ENCODE data around the gene NKPD1.

The NKPD1 gene

GRCh38 chr19:45153339-45154063, 7.3 kb downstream of the NKPD1 start:
- peak; percentile 79 for DNase-seq

DNA sequence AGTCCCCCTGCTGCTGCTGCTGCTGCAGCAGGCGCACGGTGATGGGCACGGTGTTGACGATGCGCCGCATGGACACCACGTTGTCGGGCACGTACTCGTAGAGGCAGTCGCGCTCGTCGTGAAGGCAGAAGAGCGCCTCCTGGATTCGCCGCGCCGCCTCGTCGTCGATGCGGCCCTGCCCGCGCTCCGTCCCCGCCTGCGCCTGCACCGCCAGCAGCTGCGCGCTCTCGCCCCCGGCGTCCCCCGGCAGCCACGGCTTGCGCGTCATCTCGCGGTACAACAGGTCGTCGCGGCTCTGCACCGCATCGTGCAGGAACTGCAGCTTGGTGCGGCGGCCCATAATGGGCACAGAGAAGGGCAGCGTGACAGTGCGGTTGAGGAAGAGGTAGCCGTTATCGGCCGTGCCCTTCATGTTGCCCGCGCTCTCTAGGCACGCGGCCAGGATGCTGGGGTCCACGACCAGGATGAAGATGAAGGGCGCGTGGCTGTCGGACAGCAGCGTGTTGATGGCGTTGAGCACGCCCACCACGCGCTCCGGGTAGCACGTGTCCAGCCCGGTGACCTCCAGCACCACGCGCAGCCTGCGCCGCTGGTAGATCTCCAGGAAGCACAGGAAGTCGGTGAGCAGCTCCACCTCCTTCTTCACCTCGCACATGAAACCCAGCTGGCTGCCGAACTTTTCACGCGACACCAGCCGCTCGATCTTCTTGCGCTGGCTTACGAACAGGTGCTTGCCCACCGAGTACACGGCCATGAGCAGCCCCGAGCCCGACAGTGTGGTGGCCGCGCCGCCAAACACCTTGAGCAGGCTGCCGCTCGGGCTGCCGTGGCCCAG, 8.1 kb downstream of the NKPD1 start:
- peak; percentile 59 for DNase-seq

DNA sequence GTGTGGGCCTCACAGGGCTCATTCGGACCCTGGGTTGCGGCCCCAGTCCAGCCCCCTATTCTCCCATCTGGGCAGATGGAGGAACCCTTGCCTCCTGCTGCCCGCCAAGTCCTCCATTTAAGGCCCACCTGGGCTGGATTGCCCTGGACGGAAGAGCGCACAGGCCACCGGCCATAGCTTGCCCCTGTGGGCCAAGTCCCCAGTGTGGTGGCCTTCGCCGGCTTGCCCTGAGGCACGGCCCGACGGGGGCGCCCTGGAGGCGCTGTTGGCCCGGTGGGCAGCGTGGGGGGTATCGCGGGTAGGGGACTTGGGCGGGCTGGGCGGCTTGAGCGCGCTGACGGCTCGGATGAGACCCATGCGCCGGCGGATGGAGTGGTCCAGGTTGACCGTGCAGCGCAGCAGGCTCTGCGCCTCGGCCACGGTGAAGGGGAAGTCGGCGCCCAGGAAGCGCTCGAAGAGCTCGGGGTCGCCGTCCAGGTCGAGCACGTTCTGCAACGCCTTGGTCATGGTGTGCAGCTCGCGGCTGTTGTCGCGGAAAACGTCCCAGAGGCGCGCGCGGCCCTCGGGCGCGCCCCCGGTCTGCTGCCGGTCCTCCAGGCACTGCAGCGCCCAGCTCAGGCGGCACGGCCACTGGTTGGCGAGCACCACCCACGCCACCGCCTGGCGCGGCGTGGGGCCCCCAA, 8.8 kb downstream of the NKPD1 start:
- DNase-seq, result no peak

DNA sequence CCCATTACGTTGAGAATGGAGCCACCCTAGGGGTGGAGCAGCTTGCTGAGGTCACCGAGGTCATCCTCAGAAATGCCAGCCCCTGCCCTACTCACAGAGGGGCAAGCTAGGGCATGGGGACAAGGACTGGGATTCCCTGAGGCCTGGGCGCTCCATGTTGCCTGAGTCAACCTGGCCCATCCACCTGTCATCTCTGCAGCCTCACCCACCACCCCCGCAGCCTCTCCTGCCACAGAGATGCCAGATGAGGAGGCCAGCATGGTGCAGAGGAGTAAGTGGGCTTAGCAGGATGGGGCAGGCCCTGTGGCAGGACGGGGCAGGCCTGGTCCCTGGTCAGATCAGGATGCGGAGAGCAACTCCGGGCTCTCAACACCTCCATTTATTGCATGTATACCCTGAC, 9.5 kb downstream of the NKPD1 start:
- no peak for DNase-seq

- DNase-seq, result no peak
These were observed 10.0 kb downstream of the NKPD1 start for GRCh38 chr19:45150751-45151281.

DNA sequence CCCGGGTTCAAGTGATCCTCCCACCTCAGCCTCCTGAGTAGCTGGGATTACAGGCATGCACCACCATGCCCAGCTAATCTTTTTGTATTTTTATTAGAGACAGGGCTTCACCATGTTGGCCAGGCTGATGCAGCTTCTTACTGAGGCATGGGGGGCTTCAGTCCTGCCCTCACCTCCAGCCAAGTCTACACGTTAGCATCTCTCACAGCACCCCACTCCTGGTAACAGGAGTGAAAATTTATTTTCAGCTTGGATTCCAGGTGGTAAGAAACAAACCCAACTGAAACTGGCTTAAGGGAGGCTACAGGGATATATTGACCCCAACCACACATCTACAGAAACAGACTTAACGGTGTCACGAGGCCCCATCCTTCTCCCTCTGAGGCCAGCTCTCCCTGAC, 10.6 kb downstream of the NKPD1 start:
- DNase-seq, result no peak

GRCh38 chr19:45149129-45149528, 11.7 kb downstream of the NKPD1 start:
- DNase-seq, result no peak

DNA sequence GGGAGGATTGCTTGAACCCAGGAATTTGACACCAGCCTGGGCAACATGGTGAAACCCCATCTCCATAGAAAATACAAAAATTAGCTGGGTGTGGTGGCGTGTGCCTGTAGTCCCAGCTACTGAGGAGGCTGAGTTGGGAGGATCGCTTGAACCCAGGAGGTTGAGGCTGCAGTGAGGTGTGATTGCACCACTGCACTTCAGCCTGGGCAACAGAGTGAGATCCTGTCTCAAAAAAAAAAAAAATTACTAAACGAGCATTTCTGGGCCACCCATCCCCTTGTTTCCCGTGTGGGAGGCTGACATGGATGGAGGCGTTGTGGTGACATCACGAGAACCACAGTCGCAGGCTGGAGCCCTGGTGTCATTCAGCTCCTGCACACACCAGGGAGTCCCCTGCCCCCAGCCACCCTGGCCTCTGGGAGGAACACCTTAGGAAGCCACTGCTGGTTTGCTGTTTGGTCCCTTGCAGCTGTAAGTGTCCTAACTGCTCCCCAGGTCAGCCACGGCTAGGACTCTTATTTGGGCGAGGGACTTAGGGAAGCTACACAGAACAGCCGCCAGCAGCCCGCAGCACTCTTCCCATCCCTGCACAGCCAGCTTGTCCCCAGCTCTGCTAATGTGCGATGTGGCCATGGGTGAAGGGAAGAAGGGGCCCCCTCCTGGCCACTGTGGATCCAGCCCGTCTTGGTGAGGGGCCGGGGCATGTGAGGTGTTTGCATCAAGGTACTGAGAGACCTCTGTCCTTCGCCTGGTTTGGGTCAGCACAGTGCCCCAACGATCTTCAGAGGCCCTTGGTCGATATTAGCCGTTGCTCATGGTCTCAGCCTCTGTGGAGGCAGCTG, 12.7 kb downstream of the NKPD1 start:
- DNase-seq, result no peak

DNA sequence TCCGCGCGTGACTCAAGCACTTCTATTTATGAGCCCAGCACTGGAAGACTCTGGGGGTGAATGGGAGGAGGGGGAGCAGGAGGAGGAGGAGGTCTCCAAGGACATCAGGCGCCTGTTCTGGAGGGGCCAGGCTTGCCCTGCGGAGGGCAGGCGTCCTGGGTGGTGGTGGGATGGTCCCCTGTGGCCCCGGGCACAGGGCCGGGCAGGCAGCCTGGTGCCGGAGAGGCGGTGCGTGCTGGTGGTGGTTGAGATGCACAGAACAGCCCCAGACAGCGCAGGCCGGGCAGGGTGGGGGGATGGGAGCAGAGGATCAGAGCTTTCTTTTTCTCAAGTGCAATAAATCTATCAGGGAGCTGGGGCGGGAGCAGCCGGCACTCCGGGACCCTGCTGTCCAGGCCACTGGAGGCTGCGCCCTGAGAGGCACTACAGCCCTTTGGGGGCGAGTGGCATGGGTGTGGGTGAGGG, 14.0 kb downstream of the NKPD1 start:
- DNase-seq, result no peak

DNA sequence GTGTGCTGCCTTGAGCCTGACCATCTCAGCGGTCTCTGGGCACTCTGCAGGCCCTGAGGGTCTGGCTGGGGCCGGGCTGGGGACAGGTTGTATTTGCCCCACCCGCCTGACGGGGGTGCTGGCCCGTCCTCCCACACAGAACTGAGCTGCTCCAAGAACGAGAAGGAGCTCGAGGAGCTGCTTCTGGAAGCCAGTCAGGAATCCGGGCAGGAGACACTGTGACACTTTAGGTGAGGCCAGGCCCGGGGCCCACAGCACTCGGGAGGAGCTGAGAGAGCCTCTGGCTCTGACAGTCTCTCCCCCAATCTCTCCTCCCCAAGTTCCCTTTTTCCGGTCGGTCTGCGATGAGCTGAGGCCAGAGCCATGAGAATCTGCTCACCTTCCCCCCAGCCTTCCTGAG, 14.5 kb downstream of the NKPD1 start:
- no peak for DNase-seq

- no peak for DNase-seq
These were observed 15.3 kb downstream of the NKPD1 start for GRCh38 chr19:45145270-45146189.

- DNase-seq, result no peak
These were observed 16.1 kb downstream of the NKPD1 start for GRCh38 chr19:45144431-45145269.

GRCh38 chr19:45142726-45143110, 18.1 kb downstream of the NKPD1 start:
- no peak for DNase-seq

GRCh38 chr19:45142016-45142725, 18.6 kb downstream of the NKPD1 start:
- DNase-seq, result no peak

- no peak for DNase-seq
These were observed 19.4 kb downstream of the NKPD1 start for GRCh38 chr19:45141203-45141900.

DNA sequence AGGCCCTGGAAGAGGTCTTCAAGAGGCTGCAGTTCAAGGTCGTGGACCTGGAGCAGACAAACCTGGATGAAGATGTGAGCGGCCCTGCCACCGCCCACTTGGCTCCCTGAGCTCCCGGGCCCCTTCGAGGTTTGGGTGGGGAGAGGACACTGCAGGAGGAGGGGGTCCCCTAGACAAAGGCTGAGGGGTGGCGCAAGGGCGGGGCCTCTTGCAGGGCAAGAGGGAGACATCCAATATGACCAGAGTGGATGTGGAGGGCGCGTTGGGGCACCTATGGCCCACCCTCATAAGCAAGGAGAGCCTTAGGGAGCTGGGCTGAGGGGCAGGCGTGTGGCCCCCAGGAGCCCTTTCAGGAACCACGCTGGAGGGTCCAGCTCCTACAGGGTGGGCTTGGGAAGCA, 20.2 kb downstream of the NKPD1 start:
- DNase-seq, result no peak

DNA sequence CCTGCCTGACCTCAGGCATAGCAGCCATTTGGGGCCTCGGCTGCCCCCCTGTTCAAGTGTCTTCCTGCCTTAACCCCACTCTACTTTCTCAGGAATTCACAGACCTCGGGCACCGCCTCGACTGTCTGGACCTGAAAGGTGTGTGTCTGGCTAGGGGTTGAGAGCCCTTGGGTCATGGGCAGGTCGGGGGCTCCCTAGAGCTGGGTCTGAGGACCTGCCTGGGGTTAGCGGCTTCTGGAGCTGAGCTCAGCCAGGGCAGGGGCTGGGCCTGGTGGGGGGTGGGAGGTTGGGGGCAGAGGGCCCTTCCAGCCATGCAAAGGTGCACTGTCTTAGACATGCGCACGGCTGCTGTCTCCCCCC, 20.7 kb downstream of the NKPD1 start:
- DNase-seq, result no peak

DNA sequence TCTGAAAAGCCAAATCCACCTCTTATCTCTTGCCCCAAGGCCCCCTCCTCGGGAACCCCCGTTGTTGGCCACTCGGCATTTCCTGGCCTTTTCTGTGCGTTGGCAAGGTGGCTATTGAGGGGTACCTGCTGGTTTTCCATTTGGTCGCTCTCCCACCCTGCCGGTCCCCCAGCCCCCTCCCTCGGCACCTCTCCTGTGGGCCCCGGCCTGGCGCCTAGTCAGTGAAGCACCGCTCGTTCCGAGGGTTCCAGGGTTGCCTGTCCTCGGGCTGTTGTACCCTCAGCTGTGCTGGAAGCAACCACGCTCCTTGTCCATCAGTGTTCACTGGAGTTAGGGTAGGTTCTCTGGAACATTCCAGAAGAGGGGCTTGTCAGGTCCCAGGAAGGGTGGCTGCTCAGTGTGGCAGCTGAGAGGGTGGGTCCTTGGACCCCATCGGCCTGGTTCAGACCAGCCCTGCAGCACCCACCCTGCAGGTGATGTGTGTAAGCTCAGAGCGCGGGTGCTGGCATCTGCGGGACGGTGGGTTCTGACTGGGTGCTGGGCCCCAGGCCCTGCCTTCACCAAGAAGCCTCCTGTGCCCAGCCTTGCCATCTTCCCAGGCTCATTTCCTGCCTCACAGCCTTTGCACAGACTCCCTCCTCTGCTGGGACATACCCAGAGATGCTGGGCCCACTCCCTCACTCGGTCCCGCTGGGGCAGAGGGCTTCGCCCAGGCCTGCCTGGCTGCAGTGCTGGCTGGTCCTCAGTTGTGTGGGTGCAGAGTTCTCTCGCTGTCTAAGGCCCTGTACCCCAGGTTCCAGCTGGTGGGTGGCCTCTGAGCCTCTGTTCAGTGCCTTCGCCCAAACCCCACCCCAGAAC, 21.3 kb downstream of the NKPD1 start:
- DNase-seq, result no peak
